GM12878 (cell line): ENCODE data around the gene VPS18. TPM values are rescaled to one million over a fixed set of nuclear protein-coding genes. Genes with fewer than 3 reads are reported as not detected.

Experiments
- ASH2L ChIP-seq: fragments of 300-600, 200-600 bp; sonication (generic); IDR thresholded peaks from 2 replicates; pipeline ENCODE4 v1.6.1; 2017; ENCODE audit warnings: low read depth, mild to moderate bottlenecking, borderline replicate concordance
- ATF7 ChIP-seq: fragments of 450-650 bp; IDR thresholded peaks from 2 replicates; pipeline ENCODE4 v1.6.1; 2016; ENCODE audit warnings: low read depth, mild to moderate bottlenecking
- BACH1 ChIP-seq: fragments of 450-650 bp; IDR thresholded peaks from 2 replicates; pipeline ENCODE4 v1.6.1; 2017; ENCODE audit warnings: mild to moderate bottlenecking, borderline replicate concordance
- CEBPB ChIP-seq, 2 experiments: fragments of 150-350 bp in 1 of 2; IDR thresholded peaks; 2 replicates each; pipeline ENCODE4 v1.6.1; 2012 to 2014; ENCODE audit warnings: low read depth in 2 of 2, low read length in 2 of 2, borderline replicate concordance in 1 of 2, inconsistent platforms in 1 of 2
- CUX1 ChIP-seq: IDR thresholded peaks from 2 replicates; pipeline ENCODE4 v1.6.1; 2012; ENCODE audit warnings: improper control_type of control experiment, low read depth, low read length; ENCODE audit not compliant: insufficient replicate concordance
- ETV6 ChIP-seq, 2 experiments: fragments of 450-650 bp in 1 of 2; IDR thresholded peaks in 1 of 2; conservative IDR thresholded peaks in 1 of 2; 2 replicates each; pipeline ENCODE4 v1.6.1; 2014; ENCODE audit warnings: antibody characterized with exemption in 1 of 2, borderline replicate concordance in 1 of 2, low read depth in 1 of 2, mild to moderate bottlenecking in 1 of 2, moderate library complexity in 1 of 2
- HSF1 ChIP-seq: fragments of 150-350 bp; IDR thresholded peaks from 2 replicates; pipeline ENCODE4 v1.6.1; 2014; ENCODE audit warnings: mild to moderate bottlenecking, low read depth, low read length
- NBN ChIP-seq: fragments of 450-650 bp; IDR thresholded peaks from 2 replicates; pipeline ENCODE4 v1.6.1; 2016
- RELA ChIP-seq: fragments of 450-650 bp; IDR thresholded peaks from 2 replicates; pipeline ENCODE4 v1.8.0; 2014; ENCODE audit warnings: borderline replicate concordance; ENCODE audit not compliant: partially characterized antibody
- SKIL ChIP-seq: fragments of 450-650 bp; IDR thresholded peaks from 2 replicates; pipeline ENCODE4 v1.6.1; 2017; ENCODE audit warnings: mild to moderate bottlenecking, low read depth, inconsistent platforms; ENCODE audit not compliant: poor library complexity, severe bottlenecking
- SMAD1 ChIP-seq: fragments of 450-650 bp; IDR thresholded peaks from 2 replicates; pipeline ENCODE4 v1.6.1; 2018; ENCODE audit warnings: mild to moderate bottlenecking, low read depth; ENCODE audit not compliant: partially characterized antibody
- SUPT20H ChIP-seq: IDR thresholded peaks from 2 replicates; pipeline ENCODE4 v1.6.1; 2011; ENCODE audit warnings: low read depth, mild to moderate bottlenecking, low read length, moderate library complexity, borderline replicate concordance; ENCODE audit not compliant: control insufficient read depth
- SUZ12 ChIP-seq: fragments of 200-600 bp; sonication (generic); IDR thresholded peaks from one replicate; pipeline ENCODE4 v1.6.1; 2018; ENCODE audit warnings: antibody characterized with exemption, mild to moderate bottlenecking; ENCODE audit not compliant: unreplicated experiment
- TBL1XR1 ChIP-seq: IDR thresholded peaks from 2 replicates; pipeline ENCODE4 v1.6.1; 2012; ENCODE audit warnings: low read depth, low read length, improper control_type of control experiment
- USF2 ChIP-seq: IDR thresholded peaks from 2 replicates; pipeline ENCODE4 v1.6.1; 2011; ENCODE audit warnings: low read depth, low read length, improper control_type of control experiment, borderline replicate concordance
- ZNF207 ChIP-seq: fragments of 450-650 bp; IDR thresholded peaks from 2 replicates; pipeline ENCODE4 v1.6.1; 2014; ENCODE audit warnings: antibody characterized with exemption, mild to moderate bottlenecking, borderline replicate concordance
- ZNF622 ChIP-seq: fragments of 450-650 bp; IDR thresholded peaks from 2 replicates; pipeline ENCODE4 v1.6.1; 2017; ENCODE audit warnings: mild to moderate bottlenecking, inconsistent platforms
- polyA plus RNA-seq, 11 experiments: library from polyadenylated mRNA; depleted of rRNA in 4 of 11; unstranded in 6 of 11; stranded (reverse) in 5 of 11; fragments of >200 nt; fragmentation: Nextera tagmentation in 4 of 11; fragmentation: Illumina TruSeq in 1 of 11; extraction: Ambion mirVana in 4 of 11; extraction: Trizol in 1 of 11; gene quantifications; 1 replicate in 1 of 11; 2 replicates in 10 of 11; pipeline versions ENCODE4 v1.2.1 to v1.2.3, GENCODE V29; 2011 to 2016; ENCODE audit warnings: inconsistent platforms in 2 of 11, missing spikeins in 2 of 11, low read depth in 1 of 11
- total RNA-seq, 4 experiments: library from RNA; depleted of rRNA in 3 of 4; stranded (reverse); fragments of >200 nt in 3 of 4; fragmentation: Illumina TruSeq in 1 of 4; extraction: Trizol in 1 of 4; gene quantifications; 2 replicates each; pipeline versions ENCODE4 v1.2.1 to v1.2.3, GENCODE V29; 2013 to 2021

VPS18 gene
- total and polyA plus RNA-seq, 10 of the 15 experiments (the other 5 are each of a cell fraction or from before 2014, with no cell fraction given), result 0.71 to 20.4 (median 10.6) TPM

- TF ChIP-seq ETV6 (conservative IDR thresholded peaks at IDR 0.05 in 1 of 2, IDR thresholded peaks at IDR 0.05 in 1 of 2; ENCODE audit: borderline replicate concordance in 1 of 2, low read depth in 1 of 2), result no peak
- no peak for TF ChIP-seq SUZ12
- peak; percentile 34 for TF ChIP-seq SKIL
- peak; percentile 11 for TF ChIP-seq RELA
- no peak for TF ChIP-seq HSF1
- TF ChIP-seq CEBPB (IDR thresholded peaks at IDR 0.05; ENCODE audit: borderline replicate concordance in 1 of 2, low read depth in 2 of 2, low read length in 2 of 2), result no peak
- no peak for TF ChIP-seq USF2
- TF ChIP-seq CUX1, result peak; percentile 100
- peak; percentile 89; the same call in 1 of the 2 replicates for TF ChIP-seq BACH1
- TF ChIP-seq ZNF622, result no peak
- peak; percentile 10; the same call in 1 of the 2 replicates for TF ChIP-seq ZNF207
- TF ChIP-seq SUPT20H, result no peak
- TF ChIP-seq TBL1XR1, result peak; percentile 49; the same call in 1 of the 2 replicates
- TF ChIP-seq SMAD1, result peak; percentile 63
- TF ChIP-seq NBN, result peak; percentile 95
- TF ChIP-seq ASH2L, result no peak
- peak; percentile 99 for TF ChIP-seq ATF7
Observed at GRCh38 chr15:40871749-40872617, 22.3 kb upstream of the VPS18 start (continued).
